Tibial nerve (tissue), 3 donors: ENCODE data around the gene RIMS4.

Experiments used
- POLR2A ChIP-seq, 2 donors: fragments of 450-650 bp; IDR thresholded peaks; one replicate each; pipeline ENCODE4 v1.6.1; 2017; ENCODE audit warnings: antibody characterized with exemption in 2 of 2, mild to moderate bottlenecking in 2 of 2, moderate library complexity in 2 of 2
- TF ChIP-seq, protein P1 (sequence below), 5 experiments: fragments of 200-600 bp in 3 of 5; fragments of 450-650 bp in 2 of 5; sonication (generic) in 3 of 5; IDR thresholded peaks; one replicate each; pipeline ENCODE4 v1.5.1; 2016 to 2019; ENCODE audit warnings: antibody characterized with exemption in 5 of 5, mild to moderate bottlenecking in 3 of 5, moderate library complexity in 2 of 5

DNA sequence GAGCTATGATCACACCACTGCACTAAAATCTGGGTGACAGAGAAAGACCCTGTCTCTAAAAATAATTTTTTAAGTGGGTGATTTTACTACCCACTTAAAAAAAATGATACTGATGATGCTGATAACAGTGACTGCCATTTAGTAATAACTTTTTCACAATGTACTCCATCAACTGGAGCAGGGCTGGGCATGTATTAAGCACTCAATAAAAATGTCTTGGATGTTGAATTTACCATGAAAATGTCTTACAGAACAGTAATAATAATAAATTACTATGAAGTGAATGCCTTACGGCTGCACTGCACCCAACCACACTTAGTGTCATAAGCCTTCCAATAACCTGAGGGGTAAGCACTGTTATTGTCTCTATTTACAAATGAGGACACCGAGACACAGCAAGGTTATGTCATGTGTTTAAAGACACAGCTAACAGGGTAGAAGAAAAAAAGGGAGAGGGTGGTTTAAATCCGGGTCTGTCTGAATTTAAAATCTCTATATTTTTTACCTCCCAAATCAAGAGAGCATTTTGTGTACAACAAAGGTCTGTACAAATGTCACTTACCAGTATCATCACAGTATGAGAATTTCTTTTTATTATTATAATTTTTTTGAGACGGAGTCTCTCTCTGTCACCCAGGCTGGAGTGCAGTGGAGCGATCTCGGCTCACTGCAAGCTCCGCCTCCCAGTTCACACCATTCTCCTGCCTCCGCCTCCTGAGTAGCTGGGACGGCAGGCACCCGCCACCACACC lies 21.5 kb downstream of the RIMS4 start:
- TF ChIP-seq, protein P1, sequence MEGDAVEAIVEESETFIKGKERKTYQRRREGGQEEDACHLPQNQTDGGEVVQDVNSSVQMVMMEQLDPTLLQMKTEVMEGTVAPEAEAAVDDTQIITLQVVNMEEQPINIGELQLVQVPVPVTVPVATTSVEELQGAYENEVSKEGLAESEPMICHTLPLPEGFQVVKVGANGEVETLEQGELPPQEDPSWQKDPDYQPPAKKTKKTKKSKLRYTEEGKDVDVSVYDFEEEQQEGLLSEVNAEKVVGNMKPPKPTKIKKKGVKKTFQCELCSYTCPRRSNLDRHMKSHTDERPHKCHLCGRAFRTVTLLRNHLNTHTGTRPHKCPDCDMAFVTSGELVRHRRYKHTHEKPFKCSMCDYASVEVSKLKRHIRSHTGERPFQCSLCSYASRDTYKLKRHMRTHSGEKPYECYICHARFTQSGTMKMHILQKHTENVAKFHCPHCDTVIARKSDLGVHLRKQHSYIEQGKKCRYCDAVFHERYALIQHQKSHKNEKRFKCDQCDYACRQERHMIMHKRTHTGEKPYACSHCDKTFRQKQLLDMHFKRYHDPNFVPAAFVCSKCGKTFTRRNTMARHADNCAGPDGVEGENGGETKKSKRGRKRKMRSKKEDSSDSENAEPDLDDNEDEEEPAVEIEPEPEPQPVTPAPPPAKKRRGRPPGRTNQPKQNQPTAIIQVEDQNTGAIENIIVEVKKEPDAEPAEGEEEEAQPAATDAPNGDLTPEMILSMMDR (IDR thresholded peaks at IDR 0.05), result no peak
- TF ChIP-seq POLR2A (IDR thresholded peaks at IDR 0.05), result no peak
